NCI-H2107 (cell line): Measurements from ENCODE around the gene SH3PXD2B.
"Not testable (repeated sequence)": the region's sequence is repeated elsewhere in the genome, so short reads cannot be mapped to it uniquely, and the experiment has no call there.

Experiments used
- DNase-seq: peaks from one replicate; lab custom pipeline; 2025; lab: John Stamatoyannopoulos, UW

The SH3PXD2B gene

GRCh38 chr5:172339264-172340180 is 114.8 kb downstream of the SH3PXD2B start:
- DNase-seq: no peak

GRCh38 chr5:172336676-172337285 is 117.5 kb downstream of the SH3PXD2B start:
- DNase-seq: no peak

- DNase-seq: no peak
These were observed 118.1 kb downstream of the SH3PXD2B start for GRCh38 chr5:172336264-172336663.

GRCh38 chr5:172335721-172336120 is 118.6 kb downstream of the SH3PXD2B start:
- DNase-seq: no peak

- no peak for DNase-seq
These were observed 119.7 kb downstream of the SH3PXD2B start for GRCh38 chr5:172334641-172335040.

GRCh38 chr5:172334196-172334595 is 120.1 kb downstream of the SH3PXD2B start:
- no peak for DNase-seq

GRCh38 chr5:172326901-172327300 is 127.4 kb downstream of the SH3PXD2B start:
- DNase-seq: not testable (repeated sequence)

- DNase-seq: no peak
These were observed 128.9 kb downstream of the SH3PXD2B start for GRCh38 chr5:172325452-172325851.

- no peak for DNase-seq
These were observed 132.0 kb downstream of the SH3PXD2B start for GRCh38 chr5:172322028-172322965.

GRCh38 chr5:172321593-172321992 is 132.7 kb downstream of the SH3PXD2B start:
- DNase-seq: no peak

- no peak for DNase-seq
These were observed 134.4 kb downstream of the SH3PXD2B start for GRCh38 chr5:172319708-172320441.

- DNase-seq: no peak
These were observed 138.5 kb downstream of the SH3PXD2B start for GRCh38 chr5:172315587-172316493.

- DNase-seq: no peak
These were observed 140.4 kb downstream of the SH3PXD2B start for GRCh38 chr5:172313915-172314314.

GRCh38 chr5:172312286-172312685 is 142.0 kb downstream of the SH3PXD2B start:
- DNase-seq: no peak

GRCh38 chr5:172311605-172312004 is 142.7 kb downstream of the SH3PXD2B start:
- DNase-seq: no peak

- no peak for DNase-seq
These were observed 143.3 kb downstream of the SH3PXD2B start for GRCh38 chr5:172311026-172311425.

GRCh38 chr5:172305380-172305779 is 148.9 kb downstream of the SH3PXD2B start:
- DNase-seq: no peak

- DNase-seq: no peak
These were observed 150.6 kb downstream of the SH3PXD2B start for GRCh38 chr5:172303572-172304335.

- no peak for DNase-seq
These were observed 151.2 kb downstream of the SH3PXD2B start for GRCh38 chr5:172303162-172303561.
